GM12874 (cell line): ENCODE data around the gene ZMYND10.

ENCODE experiments used
- TF ChIP-seq, protein P1 (sequence below): IDR thresholded peaks from 2 replicates; pipeline ENCODE4 v1.5.1; 2011; ENCODE audit warnings: low read depth, mild to moderate bottlenecking, control low read depth, low read length, moderate library complexity; ENCODE audit not compliant: insufficient read depth

The ZMYND10 gene

DNA sequence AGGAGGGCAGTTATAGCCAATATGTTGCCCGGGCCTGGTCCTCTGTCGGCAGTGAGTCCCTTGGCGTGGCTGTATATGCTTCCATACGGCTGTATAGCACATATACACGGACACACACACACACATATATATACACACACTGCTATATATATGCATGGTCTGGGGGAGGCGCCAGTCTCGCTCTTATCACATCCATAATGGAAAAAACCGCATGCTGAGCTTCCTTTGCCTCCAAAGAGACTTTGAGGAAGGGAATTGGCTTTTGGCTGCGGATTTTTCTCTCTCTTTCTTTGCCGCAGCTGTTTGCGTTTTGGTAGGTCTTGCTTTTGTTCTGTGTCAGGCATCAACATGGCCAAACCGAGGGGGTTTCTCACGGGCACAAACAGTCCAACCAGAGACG lies 25.1 kb upstream of the ZMYND10 start:
- TF ChIP-seq, protein P1, sequence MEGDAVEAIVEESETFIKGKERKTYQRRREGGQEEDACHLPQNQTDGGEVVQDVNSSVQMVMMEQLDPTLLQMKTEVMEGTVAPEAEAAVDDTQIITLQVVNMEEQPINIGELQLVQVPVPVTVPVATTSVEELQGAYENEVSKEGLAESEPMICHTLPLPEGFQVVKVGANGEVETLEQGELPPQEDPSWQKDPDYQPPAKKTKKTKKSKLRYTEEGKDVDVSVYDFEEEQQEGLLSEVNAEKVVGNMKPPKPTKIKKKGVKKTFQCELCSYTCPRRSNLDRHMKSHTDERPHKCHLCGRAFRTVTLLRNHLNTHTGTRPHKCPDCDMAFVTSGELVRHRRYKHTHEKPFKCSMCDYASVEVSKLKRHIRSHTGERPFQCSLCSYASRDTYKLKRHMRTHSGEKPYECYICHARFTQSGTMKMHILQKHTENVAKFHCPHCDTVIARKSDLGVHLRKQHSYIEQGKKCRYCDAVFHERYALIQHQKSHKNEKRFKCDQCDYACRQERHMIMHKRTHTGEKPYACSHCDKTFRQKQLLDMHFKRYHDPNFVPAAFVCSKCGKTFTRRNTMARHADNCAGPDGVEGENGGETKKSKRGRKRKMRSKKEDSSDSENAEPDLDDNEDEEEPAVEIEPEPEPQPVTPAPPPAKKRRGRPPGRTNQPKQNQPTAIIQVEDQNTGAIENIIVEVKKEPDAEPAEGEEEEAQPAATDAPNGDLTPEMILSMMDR: no peak

DNA sequence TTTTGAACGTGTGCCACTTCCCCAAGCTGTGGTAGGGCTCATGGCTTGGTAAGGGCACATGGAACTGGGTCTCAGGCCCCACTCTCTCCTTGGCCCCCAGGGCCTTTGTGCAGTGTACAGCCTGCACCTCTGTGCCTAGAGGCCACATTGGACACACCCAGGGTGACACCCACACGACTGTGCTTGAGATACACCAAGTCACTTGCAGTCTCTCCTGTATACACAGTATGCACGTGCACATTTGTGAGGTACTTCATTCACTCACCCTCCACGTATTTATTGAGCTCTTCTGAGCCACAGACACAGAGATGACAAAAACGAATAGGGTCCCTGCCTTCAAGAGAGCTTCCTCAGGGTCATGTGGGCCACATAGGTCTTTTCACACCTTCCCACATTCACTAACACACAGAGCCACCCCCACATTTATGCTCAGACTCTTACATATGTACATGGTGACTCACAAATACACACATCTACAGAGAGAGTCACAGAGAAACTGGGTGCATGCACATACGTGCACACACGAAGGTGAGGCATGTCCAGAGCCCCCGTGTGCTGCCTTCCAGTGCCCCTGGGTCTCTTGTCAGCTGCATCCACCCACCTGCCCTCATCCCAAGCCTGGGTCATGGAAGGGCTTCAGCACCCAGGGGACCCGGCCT lies 23.6 kb upstream of the ZMYND10 start:
- TF ChIP-seq, protein P1: no peak

DNA sequence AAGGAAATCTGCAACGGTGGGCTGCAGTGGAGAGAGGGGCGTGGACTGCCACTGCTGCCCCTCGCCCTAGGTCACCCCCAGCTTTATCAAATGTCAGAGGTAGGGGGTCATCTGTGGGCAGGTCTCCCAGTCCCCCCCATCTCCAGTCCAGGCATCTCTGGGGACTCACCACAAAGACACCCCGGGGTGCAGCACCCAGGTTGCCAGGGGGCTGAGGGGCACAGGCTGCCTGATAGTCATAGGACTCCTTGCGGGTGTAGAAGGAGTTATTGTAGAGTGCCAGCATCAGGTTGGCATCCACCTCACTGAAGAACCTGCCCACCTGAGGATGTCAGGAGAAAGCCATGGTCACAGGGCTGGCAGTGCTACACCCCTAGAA lies 20.3 kb upstream of the ZMYND10 start:
- TF ChIP-seq, protein P1: no peak

DNA sequence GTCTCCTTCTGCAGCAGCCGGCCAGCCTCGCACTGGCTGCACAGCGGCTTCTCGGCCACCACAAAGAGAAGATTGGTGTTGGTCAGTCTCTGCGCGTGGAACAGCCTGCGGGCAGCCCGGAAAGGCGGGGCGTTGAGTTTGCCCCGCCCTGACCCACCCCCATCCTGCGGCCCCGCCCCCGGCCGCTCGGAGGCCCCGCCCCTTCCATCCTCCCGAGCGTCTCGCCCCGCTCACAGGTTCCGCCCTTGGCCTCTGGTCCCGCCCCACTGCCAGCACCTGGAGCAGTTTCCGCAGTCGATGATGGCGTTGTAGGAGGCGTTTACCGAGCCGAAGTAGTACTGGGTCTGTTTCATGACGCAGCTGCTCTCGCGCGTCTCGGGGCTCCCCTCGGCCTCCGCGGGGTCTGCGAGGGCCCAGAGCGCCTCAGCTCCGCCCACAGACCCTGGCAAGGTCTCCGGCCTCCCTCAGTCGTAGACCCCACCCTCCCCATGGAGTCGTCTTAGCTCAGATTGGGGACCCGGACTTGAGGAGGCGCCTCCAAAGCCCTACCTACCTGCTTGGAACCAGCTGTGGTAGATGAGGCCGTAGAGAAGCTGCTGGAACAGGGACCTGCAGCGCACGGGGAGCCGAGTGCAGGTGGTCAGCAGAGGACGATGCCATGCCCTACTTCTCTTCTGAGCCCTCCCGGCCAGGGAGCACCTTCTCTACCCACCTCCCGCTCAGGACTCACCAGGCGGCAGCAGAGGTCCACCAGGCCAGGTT lies 19.7 kb upstream of the ZMYND10 start:
- TF ChIP-seq, protein P1: no peak

GRCh38 chr3:50364573-50365079 lies 19.1 kb upstream of the ZMYND10 start:
- TF ChIP-seq, protein P1: no peak

- TF ChIP-seq, protein P1: no peak
These were observed 14.2 kb upstream of the ZMYND10 start for GRCh38 chr3:50359760-50360110.

DNA sequence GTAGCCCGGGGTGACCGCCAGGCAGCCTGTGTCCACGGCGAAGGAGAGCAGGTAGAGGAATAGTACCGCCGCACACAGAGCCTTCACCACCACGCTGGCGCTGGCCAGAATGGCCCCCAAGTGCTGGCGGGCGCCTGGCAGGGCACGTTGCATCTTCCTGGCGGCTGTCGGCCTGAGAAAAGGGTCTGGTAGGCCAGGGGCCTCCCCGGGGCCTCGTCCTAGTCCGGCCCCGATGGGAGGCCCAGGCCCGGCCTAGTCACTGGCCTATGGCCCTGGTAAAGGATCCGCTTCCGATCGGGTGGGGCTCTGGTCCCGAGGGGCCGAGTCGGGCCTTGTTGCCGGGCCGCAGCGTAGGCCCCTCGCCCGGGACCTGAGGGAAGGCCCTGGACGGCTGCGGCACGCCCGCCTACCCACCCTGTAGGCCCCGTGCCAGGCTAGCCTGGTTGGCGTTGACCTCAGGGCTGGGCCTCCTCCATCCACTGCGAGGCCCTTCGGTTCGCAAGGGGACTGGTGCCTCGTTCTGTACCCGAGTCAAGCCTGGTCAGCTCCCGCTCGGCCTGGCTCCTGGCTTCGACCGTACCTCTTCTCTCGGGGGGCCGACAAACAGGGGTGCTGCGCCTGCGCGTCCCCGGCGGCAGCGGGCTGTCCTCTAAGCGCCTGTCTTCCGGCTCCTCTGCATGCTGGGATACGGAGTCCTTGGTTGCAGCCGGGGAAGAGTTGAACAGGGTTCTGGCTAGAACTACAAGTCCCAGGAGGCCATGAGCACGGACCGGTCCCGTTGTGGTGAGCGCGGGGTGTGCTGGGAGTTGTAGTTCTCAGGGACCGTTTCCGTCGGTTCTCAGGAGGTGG lies 13.6 kb upstream of the ZMYND10 start, which contains the start of gene TMEM115:
Gene TMEM115 (minus strand): TSS at position 611 of the 849 bp plus-strand sequence. CDS start 458 bp downstream, at position 153.
- TF ChIP-seq, protein P1: no peak
